ENCODE measurements around the gene CYB5R4.

GRCh38 chr6:83927470-83927869 is 68.0 kb downstream of the CYB5R4 start:
- no peak for TF ChIP-seq CTCF (IDR thresholded peaks at IDR 0.05)
- TF ChIP-seq POLR2A (IDR thresholded peaks at IDR 0.05; ENCODE audit: low read depth) = no peak

Measured in esophagus muscularis mucosa (tissue), 3 donors.